ENCODE measurements around the gene CD200R1L. TPM values are rescaled to one million over a fixed set of nuclear protein-coding genes. Genes with fewer than 3 reads are reported as not detected.
A peak's percentile ranks its signal among the peaks of the same experiment; 100 is the strongest.

CD200R1L gene
- total and polyA plus RNA-seq, 2 of the 4 experiments (the other 2 are of a cell fraction) = not detected

DNA sequence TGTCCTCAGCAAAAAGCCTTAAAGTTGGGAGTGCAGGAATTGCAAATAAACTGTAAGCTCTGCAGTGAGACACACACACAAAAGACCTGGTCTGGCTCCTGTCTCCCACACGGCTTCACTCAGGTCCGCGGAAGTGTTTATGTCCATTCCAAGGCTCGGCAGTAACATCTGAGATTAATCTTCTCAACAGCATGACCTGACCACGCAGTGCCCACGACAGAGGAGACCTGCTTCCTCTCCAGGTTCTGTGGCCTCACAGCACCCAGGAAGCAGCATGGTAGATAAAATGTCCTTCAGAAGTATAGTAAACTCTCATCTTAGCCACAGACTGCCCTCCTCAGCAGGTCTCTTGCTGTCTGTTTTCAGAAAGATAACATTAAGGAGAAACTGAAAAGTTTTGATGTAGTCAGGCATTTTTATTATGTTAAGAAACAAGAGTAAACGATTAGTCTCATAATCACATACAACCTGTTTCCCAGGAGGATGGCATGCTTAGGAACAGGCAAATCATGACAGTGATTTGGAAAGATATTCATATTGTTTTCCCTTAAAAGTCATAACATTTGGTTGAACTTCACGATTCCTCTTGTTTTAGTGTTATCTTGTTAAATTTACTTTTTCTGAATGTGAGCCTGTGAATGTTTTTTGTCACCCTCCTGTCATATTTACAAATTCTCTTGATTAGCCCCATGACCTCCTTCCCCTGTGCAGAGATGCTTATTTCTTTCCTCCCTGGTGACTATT is 34.6 kb downstream of the CD200R1L start:
- intact Hi-C loops (cut with micrococcal nuclease) = loop anchor here (5.0 kb wide), 1 partner anchor 180 kb away; the partner anchor contains the start of gene GTPBP8
- WGBS, 2 experiments (ENCODE audit: extremely low coverage in 2 of 2, insufficient read length in 1 of 2) = no CpG with 5 or more reads among the region's 8 CpGs
- POLR2A ChIA-PET (ENCODE audit: unreplicated experiment) = no interaction called here

More for the DNA sequence above, 34.6 kb downstream of the CD200R1L start:
- no peaks in the 10 kb centered on the region for H3K79me1 ChIP-seq (ENCODE audit: low read depth in 1 of 2, low read length in 2 of 2)
- H3K4me3 ChIP-seq (ENCODE audit: insufficient read depth, low read depth, low read length) = no peak overlapping the region
- H2AK5ac ChIP-seq (ENCODE audit: low read depth, low read length) = peak overlapping the region; percentile 53
- peak overlapping the region; percentile 91 for H3K18ac ChIP-seq (ENCODE audit: low read depth, low read length)
- H2BK20ac ChIP-seq (ENCODE audit: low read depth, low read length) = peak overlapping the region; percentile 83
- peak overlapping the region; percentile 48 for H3K14ac ChIP-seq (replicated peaks; ENCODE audit: low read depth, low read length)
- no peak overlapping the region for H3K56ac ChIP-seq (ENCODE audit: extremely low read depth, insufficient read depth, low read length)
- in situ Hi-C loops (cut with MboI; ENCODE audit: low sequenced_read_pairs) (loop anchor here (5.0 to 10.0 kb wide), 2 partner anchors 170 to 237 kb away; partner anchors contain the start of gene CCDC80), dilution Hi-C loops (cut with HindIII; ENCODE audit: low sequenced_read_pairs, unreplicated experiment) (no loop called here)
- no peak overlapping the region for H2AK9ac ChIP-seq (replicated peaks; ENCODE audit: low read depth, low read length, poor library complexity)
- peak overlapping the region; percentile 61 to 86; a peak in 3 of 4 replicates for H4K8ac ChIP-seq (ENCODE audit: low read depth in 2 of 2, low read length in 2 of 2)
- H2BK5ac ChIP-seq (ENCODE audit: low read depth, low read length, poor library complexity, severe bottlenecking) = no peak overlapping the region
- BruUV-seq (replicated peaks) = no TSS peak
- H3K27me3 ChIP-seq (ENCODE audit: control insufficient read depth, insufficient read depth, low read length) = no peaks in the 10 kb centered on the region
- H3K36me3 ChIP-seq (ENCODE audit: control insufficient read depth, insufficient read depth, low read length) = no peaks in the 10 kb centered on the region
- H3K23ac ChIP-seq (ENCODE audit: low read depth, low read length) = peak overlapping the region; percentile 29; the same call in 1 of the 2 replicates
- H3K27ac ChIP-seq (ENCODE audit: insufficient read depth, low read length) = peak overlapping the region; percentile 70
- H4K91ac ChIP-seq (ENCODE audit: insufficient read depth, low read depth, low read length) = peak overlapping the region; percentile 63
- peak overlapping the region; percentile 4; the same call in 1 of the 2 replicates for H3K4me2 ChIP-seq (ENCODE audit: low read depth, low read length)
- peak overlapping the region; percentile 88 for H3K4ac ChIP-seq (ENCODE audit: low read depth, low read length)
- H3K9me3 ChIP-seq (ENCODE audit: control insufficient read depth, insufficient read depth, low read length) = no peaks in the 10 kb centered on the region
- H3K9ac ChIP-seq (ENCODE audit: low read depth, low read length) = peak overlapping the region; percentile 21; the same call in 1 of the 2 replicates
- H2BK15ac ChIP-seq (ENCODE audit: low read depth, low read length) = peak overlapping the region; percentile 49
- peaks cover 23% of the 10 kb centered on the region for H3K4me1 ChIP-seq (ENCODE audit: control insufficient read depth, insufficient read depth, low read length)
- no peak for TF ChIP-seq POLR2A (IDR thresholded peaks at IDR 0.05; ENCODE audit: low read depth, low read length)
- TF ChIP-seq, protein P1, sequence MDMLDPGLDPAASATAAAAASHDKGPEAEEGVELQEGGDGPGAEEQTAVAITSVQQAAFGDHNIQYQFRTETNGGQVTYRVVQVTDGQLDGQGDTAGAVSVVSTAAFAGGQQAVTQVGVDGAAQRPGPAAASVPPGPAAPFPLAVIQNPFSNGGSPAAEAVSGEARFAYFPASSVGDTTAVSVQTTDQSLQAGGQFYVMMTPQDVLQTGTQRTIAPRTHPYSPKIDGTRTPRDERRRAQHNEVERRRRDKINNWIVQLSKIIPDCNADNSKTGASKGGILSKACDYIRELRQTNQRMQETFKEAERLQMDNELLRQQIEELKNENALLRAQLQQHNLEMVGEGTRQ (IDR thresholded peaks at IDR 0.05; ENCODE audit: low read depth, low read length) = no peak
- no peak for TF ChIP-seq RCOR1 (IDR thresholded peaks at IDR 0.05; ENCODE audit: insufficient replicate concordance, low read length)
- no peak for TF ChIP-seq SMC3 (IDR thresholded peaks at IDR 0.05; ENCODE audit: low read depth, low read length)
- TF ChIP-seq CEBPB (IDR thresholded peaks at IDR 0.05; ENCODE audit: low read depth, low read length) = no peak
- DNase-seq = no peak
- H2AFZ ChIP-seq (replicated peaks; ENCODE audit: low read length, poor library complexity) = peak overlapping the region; percentile 18
- H2BK120ac ChIP-seq (ENCODE audit: low read depth, low read length) = peak overlapping the region; percentile 88
- H4K5ac ChIP-seq (ENCODE audit: low read depth, low read length) = peak overlapping the region; percentile 87
- H3K9me1 ChIP-seq (ENCODE audit: insufficient read depth, low read length) = peaks cover 12% of the 10 kb centered on the region
- H4K20me1 ChIP-seq (ENCODE audit: insufficient read depth, low read length) = no peaks in the 10 kb centered on the region
- no peak for ATAC-seq (ENCODE audit: low read depth)
- CTCF ChIA-PET = interaction anchor here (2.7 kb wide), 1 partner anchor 77 kb away, joined by 8 read pairs; no protein-coding TSS in a partner anchor
